Natural killer cell (primary cell): ENCODE data around the gene TDRD3. TPM values are rescaled to one million over a fixed set of nuclear protein-coding genes. Genes with fewer than 3 reads are reported as not detected.

Experiments
- ATAC-seq, 3 donors: fragments of 150-1000 bp in 2 of 3; fragments of 200-7000 bp in 1 of 3; cut with Tn5 transposase; 1 replicate in 1 of 3; 2 replicates in 2 of 3; pipeline ENCODE4 v1.10.0; 2021; ENCODE audit warnings: mild to moderate bottlenecking in 2 of 3, moderate library complexity in 2 of 3
- DNase-seq, 2 donors: peaks; one replicate each; pipeline versions ENCODE4 v3.0.0 to v3.0.0-alpha.2; 2013 to 2021; ENCODE audit warnings: mixed read lengths in 1 of 2
- H3K27ac ChIP-seq: one replicate; pipeline ENCODE4 v1.5.1; 2013; ENCODE audit warnings: mild to moderate bottlenecking, low read length
- H3K27me3 ChIP-seq: one replicate; pipeline ENCODE4 v1.6.1; 2013; ENCODE audit warnings: low read length; ENCODE audit not compliant: control insufficient read depth, insufficient read depth
- H3K36me3 ChIP-seq: one replicate; pipeline ENCODE4 v1.6.1; 2013; ENCODE audit warnings: low read length; ENCODE audit not compliant: control insufficient read depth, insufficient read depth
- H3K4me1 ChIP-seq: one replicate; pipeline ENCODE4 v1.6.1; 2013; ENCODE audit warnings: low read length; ENCODE audit not compliant: control insufficient read depth, insufficient read depth
- H3K4me3 ChIP-seq: one replicate; pipeline ENCODE4 v1.5.1; 2013; ENCODE audit warnings: low read length
- H3K9me3 ChIP-seq: one replicate; pipeline ENCODE4 v1.6.1; 2013; ENCODE audit warnings: low read length; ENCODE audit not compliant: control insufficient read depth, insufficient read depth
- H3K27ac Mint-ChIP-seq, 2 donors: one replicate each; pipeline ENCODE4 v1.8.0; 2022; ENCODE audit warnings: mild to moderate bottlenecking in 2 of 2, mixed read lengths in 2 of 2, moderate library complexity in 1 of 2
- H3K27me3 Mint-ChIP-seq, 2 donors: one replicate each; pipeline ENCODE4 v1.8.0; 2022; ENCODE audit warnings: low read depth in 2 of 2, mixed read lengths in 2 of 2
- H3K36me3 Mint-ChIP-seq: one replicate; pipeline ENCODE4 v1.8.0; 2022; ENCODE audit warnings: mixed read lengths
- H3K4me1 Mint-ChIP-seq, 2 donors: one replicate each; pipeline ENCODE4 v1.8.0; 2022; ENCODE audit warnings: mixed read lengths in 2 of 2
- H3K4me3 Mint-ChIP-seq: one replicate; pipeline ENCODE4 v1.8.0; 2022; ENCODE audit warnings: mild to moderate bottlenecking, moderate library complexity, mixed read lengths
- H3K9me3 Mint-ChIP-seq, 2 donors: one replicate each; pipeline ENCODE4 v1.8.0; 2022; ENCODE audit warnings: mixed read lengths in 2 of 2
- WGBS: methylation state at CpG from one replicate; pipeline ENCODE4 v1.1.7; 2013; ENCODE audit warnings: missing lambda C conversion rate; ENCODE audit not compliant: insufficient coverage; 5-methylcytosine and 5-hydroxymethylcytosine counted together
- intact Hi-C: fragments of 100-400 bp; cut with micrococcal nuclease; formaldehyde crosslinking; loops from one replicate; pipeline ENCODE4 v1.14.2; 2022
- total RNA-seq, 4 donors: library from RNA; stranded (reverse); fragments of 120-200 nt in 1 of 4; gene quantifications; one replicate each; pipeline versions ENCODE4 v1.2.3 to v1.2.4, GENCODE V29; 2013 to 2022
- TF ChIP-seq, protein P1 (sequence below): fragments of 200-600 bp; IDR thresholded peaks from one replicate; pipeline ENCODE4 v1.8.0; 2022; ENCODE audit warnings: antibody characterized with exemption

Gene TDRD3
- total RNA-seq, 3 donors from 2014 or later (not counting 1 experiment from before 2014, with no cell fraction given), result 30.6 to 33.4 (median 32.1) TPM

GRCh38 chr13:60467098-60467497 is 70.1 kb downstream of the TDRD3 start:
- no peak for DNase-seq

GRCh38 chr13:60479273-60479672 is 82.3 kb downstream of the TDRD3 start:
- Mint-ChIP-seq H3K9me3 (peaks cover 2 to 4% of the 10 kb centered on the region in 2 donors), H3K27me3 (no peaks in the 10 kb centered on the region), H3K36me3 (peaks cover 48% of the 10 kb centered on the region), H3K4me1 (peaks cover 8 to 20% of the 10 kb centered on the region in 2 donors), H3K27ac (no peak overlapping the region), H3K4me3 (no peak overlapping the region)
- H3K36me3 ChIP-seq, result peaks cover 4% of the 10 kb centered on the region
- TF ChIP-seq, protein P1, sequence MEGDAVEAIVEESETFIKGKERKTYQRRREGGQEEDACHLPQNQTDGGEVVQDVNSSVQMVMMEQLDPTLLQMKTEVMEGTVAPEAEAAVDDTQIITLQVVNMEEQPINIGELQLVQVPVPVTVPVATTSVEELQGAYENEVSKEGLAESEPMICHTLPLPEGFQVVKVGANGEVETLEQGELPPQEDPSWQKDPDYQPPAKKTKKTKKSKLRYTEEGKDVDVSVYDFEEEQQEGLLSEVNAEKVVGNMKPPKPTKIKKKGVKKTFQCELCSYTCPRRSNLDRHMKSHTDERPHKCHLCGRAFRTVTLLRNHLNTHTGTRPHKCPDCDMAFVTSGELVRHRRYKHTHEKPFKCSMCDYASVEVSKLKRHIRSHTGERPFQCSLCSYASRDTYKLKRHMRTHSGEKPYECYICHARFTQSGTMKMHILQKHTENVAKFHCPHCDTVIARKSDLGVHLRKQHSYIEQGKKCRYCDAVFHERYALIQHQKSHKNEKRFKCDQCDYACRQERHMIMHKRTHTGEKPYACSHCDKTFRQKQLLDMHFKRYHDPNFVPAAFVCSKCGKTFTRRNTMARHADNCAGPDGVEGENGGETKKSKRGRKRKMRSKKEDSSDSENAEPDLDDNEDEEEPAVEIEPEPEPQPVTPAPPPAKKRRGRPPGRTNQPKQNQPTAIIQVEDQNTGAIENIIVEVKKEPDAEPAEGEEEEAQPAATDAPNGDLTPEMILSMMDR, result no peak
- no peak overlapping the region for H3K27ac ChIP-seq
- no peak for DNase-seq
- no peak for ATAC-seq
- H3K4me3 ChIP-seq, result no peak overlapping the region
- intact Hi-C loops, result no loop called here
- no peaks in the 10 kb centered on the region for H3K27me3 ChIP-seq
- peaks cover 4% of the 10 kb centered on the region for H3K9me3 ChIP-seq
- no peaks in the 10 kb centered on the region for H3K4me1 ChIP-seq

More at GRCh38 chr13:60467098-60467497, 70.1 kb downstream of the TDRD3 start:
- Mint-ChIP-seq H3K4me1 (peaks cover 17 to 19% of the 10 kb centered on the region in 2 donors), H3K27me3 (no peaks in the 10 kb centered on the region), H3K9me3 (no peaks in the 10 kb centered on the region), H3K4me3 (no peak overlapping the region), H3K27ac (no peak overlapping the region), H3K36me3 (peaks cover 7% of the 10 kb centered on the region)
- 76% methylated on average over 2 of the region's 3 CpGs for WGBS
- Histone ChIP-seq H3K4me1 (no peaks in the 10 kb centered on the region), H3K36me3 (peaks cover 5% of the 10 kb centered on the region), H3K4me3 (no peak overlapping the region), H3K9me3 (no peaks in the 10 kb centered on the region), H3K27ac (no peak overlapping the region), H3K27me3 (no peaks in the 10 kb centered on the region)
- intact Hi-C loops, result no loop called here
- TF ChIP-seq, protein P1, result no peak
- no peak for ATAC-seq

DNA sequence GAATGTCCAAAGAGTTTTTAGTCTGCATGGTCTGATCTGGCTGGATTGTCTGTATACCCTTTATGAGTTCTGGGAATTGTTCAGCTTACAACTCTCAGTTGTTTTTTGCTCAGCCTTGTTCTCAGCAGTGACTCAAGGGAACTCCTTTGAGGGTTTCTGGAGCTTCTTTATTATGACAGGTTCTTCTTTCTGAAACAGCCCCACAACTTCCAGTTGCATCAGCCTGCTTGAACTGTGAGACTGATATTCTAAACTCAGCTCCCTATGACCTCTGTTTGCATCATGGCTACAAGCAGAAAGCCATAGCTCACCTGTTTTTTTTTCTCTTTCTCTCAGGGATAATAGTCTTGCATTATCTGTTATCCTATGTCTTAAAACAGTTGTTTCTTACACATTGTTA is 85.0 kb downstream of the TDRD3 start:
- H3K36me3 Mint-ChIP-seq, result peaks cover 42% of the 10 kb centered on the region
- no peak overlapping the region for H3K4me3 Mint-ChIP-seq
- H3K27me3 ChIP-seq, result no peaks in the 10 kb centered on the region
- H3K27ac Mint-ChIP-seq, result no peak overlapping the region
- H3K4me3 ChIP-seq, result no peak overlapping the region
- DNase-seq (no peak), ATAC-seq (no peak)
- H3K36me3 ChIP-seq, result peaks cover 16% of the 10 kb centered on the region
- no peaks in the 10 kb centered on the region for H3K27me3 Mint-ChIP-seq
- peaks cover 4% of the 10 kb centered on the region for H3K9me3 ChIP-seq
- no peaks in the 10 kb centered on the region for H3K4me1 ChIP-seq
- TF ChIP-seq, protein P1, result no peak
- intact Hi-C loops, result no loop called here
- no peak overlapping the region for H3K27ac ChIP-seq
- H3K9me3 Mint-ChIP-seq, result peaks cover 0 to 4% of the 10 kb centered on the region in 2 donors
- H3K4me1 Mint-ChIP-seq, result peaks cover 6 to 10% of the 10 kb centered on the region in 2 donors

- TF ChIP-seq, protein P1, result no peak
- Mint-ChIP-seq H3K36me3 (peaks cover 46% of the 10 kb centered on the region), H3K27ac (no peak overlapping the region), H3K9me3 (peaks cover 0 to 8% of the 10 kb centered on the region in 2 donors), H3K4me3 (no peak overlapping the region), H3K4me1 (peaks cover 11 to 12% of the 10 kb centered on the region in 2 donors), H3K27me3 (no peaks in the 10 kb centered on the region)
- Histone ChIP-seq H3K27ac (no peak overlapping the region), H3K4me1 (no peaks in the 10 kb centered on the region), H3K9me3 (peaks cover 8% of the 10 kb centered on the region), H3K4me3 (no peak overlapping the region), H3K27me3 (no peaks in the 10 kb centered on the region), H3K36me3 (peaks cover 22% of the 10 kb centered on the region)
- DNase-seq (no peak), ATAC-seq (no peak)
- intact Hi-C loops, result no loop called here
These were observed 87.8 kb downstream of the TDRD3 start for GRCh38 chr13:60484865-60485264.
